Fibroblast of villous mesenchyme (primary cell): Measurements from ENCODE around the gene FPR2. TPM values are rescaled to one million over a fixed set of nuclear protein-coding genes. Genes with fewer than 3 reads are reported as not detected.

Source experiments
- DNase-seq: peaks from one replicate; pipeline ENCODE4 v3.0.0-alpha.2; 2010; ENCODE audit warnings: low read depth
- H3K4me3 ChIP-seq: 2 replicates; pipeline ENCODE4 v1.5.1; 2011; ENCODE audit warnings: low read depth, mild to moderate bottlenecking, low read length
- total RNA-seq: library from RNA; depleted of rRNA; stranded (reverse); fragments of >200 nt; gene quantifications from 2 replicates; pipeline ENCODE4 v1.2.3, GENCODE V29; 2012
- TF ChIP-seq, protein P1 (sequence below): IDR thresholded peaks from 2 replicates; pipeline ENCODE4 v1.5.1; 2012; ENCODE audit warnings: low read depth, mild to moderate bottlenecking, low read length; ENCODE audit not compliant: insufficient read depth

FPR2 gene
- total RNA-seq, 1 donor, result not detected

DNA sequence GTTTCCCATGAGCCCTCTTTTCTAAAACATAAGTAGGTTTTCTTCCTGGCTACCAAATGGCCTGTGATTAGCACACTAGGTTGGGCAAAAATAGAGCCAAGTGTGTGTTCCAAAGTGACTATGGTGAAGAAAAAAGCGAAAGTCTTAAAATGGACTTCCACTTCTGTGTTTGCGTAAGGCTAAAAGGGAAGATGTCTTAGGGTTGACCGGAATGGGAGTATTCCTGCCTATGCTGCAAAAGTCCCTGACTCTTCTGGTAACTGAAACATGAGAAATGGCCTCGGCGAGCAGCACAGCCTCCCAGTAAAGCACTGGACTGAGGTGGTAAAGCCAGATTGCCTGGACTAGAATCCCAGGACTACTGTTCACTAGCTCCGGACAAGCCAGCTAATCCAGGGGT lies 6.9 kb upstream of the FPR2 start:
- TF ChIP-seq, protein P1, sequence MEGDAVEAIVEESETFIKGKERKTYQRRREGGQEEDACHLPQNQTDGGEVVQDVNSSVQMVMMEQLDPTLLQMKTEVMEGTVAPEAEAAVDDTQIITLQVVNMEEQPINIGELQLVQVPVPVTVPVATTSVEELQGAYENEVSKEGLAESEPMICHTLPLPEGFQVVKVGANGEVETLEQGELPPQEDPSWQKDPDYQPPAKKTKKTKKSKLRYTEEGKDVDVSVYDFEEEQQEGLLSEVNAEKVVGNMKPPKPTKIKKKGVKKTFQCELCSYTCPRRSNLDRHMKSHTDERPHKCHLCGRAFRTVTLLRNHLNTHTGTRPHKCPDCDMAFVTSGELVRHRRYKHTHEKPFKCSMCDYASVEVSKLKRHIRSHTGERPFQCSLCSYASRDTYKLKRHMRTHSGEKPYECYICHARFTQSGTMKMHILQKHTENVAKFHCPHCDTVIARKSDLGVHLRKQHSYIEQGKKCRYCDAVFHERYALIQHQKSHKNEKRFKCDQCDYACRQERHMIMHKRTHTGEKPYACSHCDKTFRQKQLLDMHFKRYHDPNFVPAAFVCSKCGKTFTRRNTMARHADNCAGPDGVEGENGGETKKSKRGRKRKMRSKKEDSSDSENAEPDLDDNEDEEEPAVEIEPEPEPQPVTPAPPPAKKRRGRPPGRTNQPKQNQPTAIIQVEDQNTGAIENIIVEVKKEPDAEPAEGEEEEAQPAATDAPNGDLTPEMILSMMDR, result no peak
- no peak overlapping the region for H3K4me3 ChIP-seq
- no peak for DNase-seq

DNA sequence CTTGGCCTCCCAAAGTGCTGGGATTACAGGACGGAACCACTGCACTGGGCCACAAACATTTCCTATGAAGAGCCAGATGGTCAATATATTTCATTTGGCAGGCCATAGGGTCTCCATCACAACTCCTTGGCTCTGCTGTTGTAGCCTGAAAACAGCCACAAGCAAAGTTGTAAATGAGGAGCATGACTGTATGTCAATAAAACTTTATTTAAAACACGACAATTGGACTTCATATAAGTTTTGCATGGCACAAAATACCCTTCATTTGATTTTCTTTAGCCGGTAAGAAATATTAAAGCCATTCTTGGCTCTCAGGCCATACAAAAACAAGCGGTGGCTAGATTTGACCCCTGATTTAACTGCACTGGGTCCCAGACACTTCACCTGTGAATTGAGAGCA lies 6.2 kb upstream of the FPR2 start:
- DNase-seq, result no peak
- H3K4me3 ChIP-seq, result no peak overlapping the region
- TF ChIP-seq, protein P1, result no peak

DNA sequence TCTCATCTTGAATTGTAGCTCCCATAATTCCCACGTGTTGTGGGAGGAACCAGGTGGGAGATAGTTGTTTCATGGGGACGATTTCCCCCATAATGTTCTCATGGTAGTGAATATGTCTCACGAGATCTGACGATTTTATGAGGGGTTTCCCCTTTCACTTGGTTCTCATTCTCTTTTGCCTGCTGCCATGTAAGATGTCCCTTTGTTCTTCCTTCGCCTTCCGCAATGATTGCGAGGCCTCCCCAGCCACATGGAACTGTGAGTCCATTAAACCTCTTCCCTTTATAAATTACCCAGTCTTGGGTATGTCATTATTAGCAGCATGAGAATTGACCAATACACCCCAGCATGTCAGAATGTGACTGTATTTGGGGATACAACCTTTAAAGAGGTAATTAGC lies 5.4 kb upstream of the FPR2 start:
- H3K4me3 ChIP-seq, result no peak overlapping the region
- no peak for DNase-seq
- TF ChIP-seq, protein P1, result no peak

- TF ChIP-seq, protein P1, result no peak
- no peak overlapping the region for H3K4me3 ChIP-seq
- DNase-seq, result no peak
These were observed 716 bp downstream of the FPR2 start for GRCh38 chr19:51761696-51762095.

DNA sequence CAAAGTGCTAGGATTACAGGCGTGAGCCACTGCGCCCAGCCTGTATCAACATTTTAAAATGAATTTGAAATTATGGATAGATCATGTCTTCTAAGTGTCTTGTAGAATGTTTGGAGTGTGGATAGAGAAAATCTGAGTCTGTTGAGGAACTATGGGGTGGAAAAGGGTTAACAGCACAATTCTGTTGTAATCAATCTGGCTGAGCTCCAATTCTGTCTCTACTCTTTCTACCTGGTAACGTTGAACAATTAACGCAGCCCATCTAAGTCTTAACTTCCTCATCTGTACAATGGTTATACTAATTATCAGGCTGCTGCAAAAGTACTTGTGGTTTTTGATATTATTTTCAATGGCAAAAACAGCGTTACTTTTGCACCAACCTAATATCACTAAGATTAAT lies 4.1 kb downstream of the FPR2 start:
- no peak for DNase-seq

GRCh38 chr19:51766461-51766860 lies 5.5 kb downstream of the FPR2 start:
- no peak for DNase-seq
- no peak overlapping the region for H3K4me3 ChIP-seq
- TF ChIP-seq, protein P1, result no peak

More for the DNA sequence above, 4.1 kb downstream of the FPR2 start:
- no peak overlapping the region for H3K4me3 ChIP-seq
- TF ChIP-seq, protein P1, result no peak

DNA sequence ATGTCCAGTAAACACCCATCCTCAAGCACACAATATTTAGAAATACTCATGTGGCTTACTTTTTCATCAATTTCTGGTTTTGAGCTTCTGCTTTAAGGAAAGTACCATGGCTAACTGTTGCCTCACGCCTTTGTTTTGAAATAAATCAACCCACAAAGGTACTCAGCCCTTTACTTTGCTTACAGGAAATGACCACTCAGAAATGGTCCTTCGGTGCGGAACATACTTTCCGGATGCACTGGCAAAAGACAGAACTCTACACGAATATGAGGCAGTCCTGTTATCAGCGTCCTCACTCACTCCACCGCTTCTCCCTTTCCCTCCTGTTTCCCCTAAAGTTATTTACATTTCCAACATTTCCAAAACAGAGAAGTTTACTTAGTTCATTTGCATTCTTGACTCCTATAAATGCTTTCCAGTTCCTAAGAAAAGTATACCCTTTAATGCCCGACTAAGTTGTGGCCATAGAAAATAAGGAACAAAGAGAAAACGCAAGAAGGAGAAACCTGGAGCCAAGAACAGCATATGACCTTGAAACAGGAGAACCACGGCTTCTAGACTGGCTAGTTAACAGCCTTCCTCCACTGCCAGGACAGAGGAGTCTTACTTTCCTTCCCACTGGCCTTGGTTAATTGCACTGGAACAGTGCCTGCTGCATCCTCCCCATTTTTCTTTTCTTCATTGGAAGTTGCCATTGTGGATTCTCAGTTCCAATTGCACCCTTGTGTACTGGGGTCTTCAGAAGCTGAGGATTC lies 10.6 kb downstream of the FPR2 start:
- TF ChIP-seq, protein P1, result no peak
- DNase-seq, result no peak

More for the DNA sequence above, 10.6 kb downstream of the FPR2 start:
- no peak overlapping the region for H3K4me3 ChIP-seq
